ENCODE data around the gene SORBS1.

The SORBS1 gene

DNA sequence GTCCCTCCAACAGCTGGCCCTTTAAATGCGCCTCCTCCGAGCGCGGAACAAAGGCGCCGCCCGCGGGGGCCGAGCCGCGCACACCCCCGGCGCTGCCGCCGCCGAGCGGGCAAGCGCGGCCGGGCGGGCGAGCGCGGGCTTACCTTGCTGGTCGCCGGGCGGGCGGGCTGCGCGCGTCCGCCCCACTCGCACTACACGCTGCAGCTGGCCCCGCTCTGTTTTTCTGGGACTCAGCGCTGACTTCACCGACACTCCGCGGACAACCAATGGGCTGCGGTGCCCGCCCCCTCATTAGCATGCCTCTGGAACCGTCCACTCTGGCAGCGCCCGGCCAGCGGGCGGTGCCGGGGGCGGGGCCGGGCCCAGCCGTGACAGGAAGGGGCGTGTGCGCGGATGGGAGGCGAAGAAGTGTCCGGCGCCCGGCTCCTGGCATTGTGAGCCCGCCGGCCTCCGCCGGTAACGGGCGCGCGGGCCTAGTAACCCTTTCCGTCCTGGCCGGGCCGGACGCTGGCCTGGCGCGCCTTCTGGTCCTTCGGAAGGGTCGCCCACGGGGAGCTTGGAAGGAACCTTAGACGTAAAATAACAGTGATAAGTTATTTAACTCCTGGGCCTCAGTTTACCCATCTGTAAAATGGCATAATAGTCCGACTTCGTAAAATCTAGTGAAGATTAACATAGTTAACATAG is at the start of gene SORBS1:
Gene SORBS1 (minus strand): TSS at position 195 of the 687 bp plus-strand sequence. CDS start 120,236 bp downstream, outside the sequence.
- peak within 1 kb of the TSS; percentile 97 for H2AFZ ChIP-seq (ENCODE audit: low read length)
- peak; percentile 97 for DNase-seq

DNA sequence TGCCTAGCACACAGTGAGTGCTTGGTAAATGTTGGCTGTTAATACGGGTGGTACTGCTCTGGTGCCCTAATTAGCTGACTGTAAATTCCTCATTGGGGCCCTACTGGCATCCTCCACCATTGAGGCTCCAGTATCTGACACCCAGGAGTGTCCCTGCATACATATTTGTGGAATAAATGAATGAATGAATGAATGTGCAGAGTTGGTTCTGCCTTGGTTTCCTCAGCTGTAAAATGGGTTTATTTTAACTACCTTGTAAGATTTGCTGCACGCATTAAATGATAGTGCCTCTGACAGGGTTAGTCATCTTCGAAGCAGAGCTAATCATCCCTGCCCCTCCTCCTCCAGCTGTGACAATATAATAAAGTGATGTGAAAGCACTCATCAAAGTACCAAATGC is 49.6 kb upstream of the SORBS1 start:
- no peak for DNase-seq
- no peaks in the 10 kb centered on the region for H3K27me3 ChIP-seq (replicated peaks; ENCODE audit: insufficient read depth, low read length)
- H3K4me3 ChIP-seq (ENCODE audit: low read length), result no peak overlapping the region
- no peak overlapping the region for H2AFZ ChIP-seq (ENCODE audit: low read length)
- H3K9ac ChIP-seq (ENCODE audit: low read length), result no peak overlapping the region
- no peaks in the 10 kb centered on the region for H3K9me2 ChIP-seq (replicated peaks; ENCODE audit: insufficient read depth, low read length)
- no peaks in the 10 kb centered on the region for H4K20me1 ChIP-seq (ENCODE audit: insufficient read depth, low read length)
- H3K27ac ChIP-seq (ENCODE audit: low read length), result no peak overlapping the region
- no peaks in the 10 kb centered on the region; the same call in 1 of the 2 replicates for H3K36me3 ChIP-seq (replicated peaks; ENCODE audit: insufficient read depth, low read length)
- no peaks in the 10 kb centered on the region for H3K4me1 ChIP-seq (ENCODE audit: low read length)
- no peaks in the 10 kb centered on the region for H3K79me2 ChIP-seq (ENCODE audit: low read length)
- no peak overlapping the region for H3K4me2 ChIP-seq (ENCODE audit: low read depth, low read length)
- H3K9me3 ChIP-seq (replicated peaks; ENCODE audit: insufficient read depth, low read length), result no peaks in the 10 kb centered on the region
- TF ChIP-seq, protein P1, sequence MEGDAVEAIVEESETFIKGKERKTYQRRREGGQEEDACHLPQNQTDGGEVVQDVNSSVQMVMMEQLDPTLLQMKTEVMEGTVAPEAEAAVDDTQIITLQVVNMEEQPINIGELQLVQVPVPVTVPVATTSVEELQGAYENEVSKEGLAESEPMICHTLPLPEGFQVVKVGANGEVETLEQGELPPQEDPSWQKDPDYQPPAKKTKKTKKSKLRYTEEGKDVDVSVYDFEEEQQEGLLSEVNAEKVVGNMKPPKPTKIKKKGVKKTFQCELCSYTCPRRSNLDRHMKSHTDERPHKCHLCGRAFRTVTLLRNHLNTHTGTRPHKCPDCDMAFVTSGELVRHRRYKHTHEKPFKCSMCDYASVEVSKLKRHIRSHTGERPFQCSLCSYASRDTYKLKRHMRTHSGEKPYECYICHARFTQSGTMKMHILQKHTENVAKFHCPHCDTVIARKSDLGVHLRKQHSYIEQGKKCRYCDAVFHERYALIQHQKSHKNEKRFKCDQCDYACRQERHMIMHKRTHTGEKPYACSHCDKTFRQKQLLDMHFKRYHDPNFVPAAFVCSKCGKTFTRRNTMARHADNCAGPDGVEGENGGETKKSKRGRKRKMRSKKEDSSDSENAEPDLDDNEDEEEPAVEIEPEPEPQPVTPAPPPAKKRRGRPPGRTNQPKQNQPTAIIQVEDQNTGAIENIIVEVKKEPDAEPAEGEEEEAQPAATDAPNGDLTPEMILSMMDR (IDR thresholded peaks at IDR 0.05; ENCODE audit: low read length), result no peak
- TF ChIP-seq EZH2 (optimal IDR thresholded peaks at IDR 0.05; ENCODE audit: low read depth, low read length) (no peak), EZH2phosphoT487 (IDR thresholded peaks at IDR 0.05; ENCODE audit: low read length) (no peak)
- no peaks in the 10 kb centered on the region for H3F3A ChIP-seq (ENCODE audit: insufficient read depth, low read length)

More for the DNA sequence above, at the start of gene SORBS1:
- no peaks in the 10 kb centered on the region for H3K79me2 ChIP-seq (ENCODE audit: low read length)
- no peaks in the 10 kb centered on the region for H3K9me2 ChIP-seq (replicated peaks; ENCODE audit: insufficient read depth, low read length)
- H3K9me3 ChIP-seq (replicated peaks; ENCODE audit: insufficient read depth, low read length), result no peaks in the 10 kb centered on the region
- 0 out of 2 replicates have a peak, but pooled peaks cover 9% of the 10 kb centered on the region for H3K4me1 ChIP-seq (ENCODE audit: low read length)
- H4K20me1 ChIP-seq (ENCODE audit: insufficient read depth, low read length), result no peaks in the 10 kb centered on the region
- H3K4me2 ChIP-seq (ENCODE audit: low read depth, low read length), result peak within 1 kb of the TSS; percentile 97
- TF ChIP-seq, protein P1 (IDR thresholded peaks at IDR 0.05; ENCODE audit: low read length), result no peak
- TF ChIP-seq EZH2 (optimal IDR thresholded peaks at IDR 0.05; ENCODE audit: low read depth, low read length) (no peak), EZH2phosphoT487 (IDR thresholded peaks at IDR 0.05; ENCODE audit: low read length) (no peak)
- peak within 1 kb of the TSS; percentile 84 for H3K4me3 ChIP-seq (ENCODE audit: low read length)
- H3F3A ChIP-seq (ENCODE audit: insufficient read depth, low read length), result 0 out of 2 replicates have a peak, but pooled peaks cover 3% of the 10 kb centered on the region
- H3K36me3 ChIP-seq (replicated peaks; ENCODE audit: insufficient read depth, low read length), result no peaks in the 10 kb centered on the region
- no peaks in the 10 kb centered on the region for H3K27me3 ChIP-seq (replicated peaks; ENCODE audit: insufficient read depth, low read length)
- peak within 1 kb of the TSS; percentile 51; the same call in 1 of the 2 replicates for H3K27ac ChIP-seq (ENCODE audit: low read length)
- peak within 1 kb of the TSS; percentile 72 for H3K9ac ChIP-seq (ENCODE audit: low read length)

DNA sequence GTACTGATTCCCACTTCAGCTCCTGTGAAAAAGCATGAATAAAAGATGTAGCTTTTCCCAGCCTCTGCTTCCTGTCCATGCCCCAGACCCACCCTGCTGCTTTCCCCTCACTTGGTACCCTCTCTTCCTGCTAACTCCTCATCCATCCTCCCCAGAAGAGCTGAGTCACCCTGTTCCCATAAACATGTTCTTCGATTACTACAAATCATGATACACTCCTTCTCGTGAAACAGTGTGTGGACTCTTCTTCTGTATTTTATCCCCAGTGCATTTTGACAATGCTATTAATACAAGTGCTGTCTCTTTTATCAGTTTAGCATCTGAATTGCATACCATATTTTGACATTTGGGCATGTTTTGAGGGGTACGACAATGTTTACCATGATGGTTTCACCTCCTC is 45.8 kb upstream of the SORBS1 start:
- no peaks in the 10 kb centered on the region for H3K9me3 ChIP-seq (replicated peaks; ENCODE audit: insufficient read depth, low read length)
- TF ChIP-seq, protein P1 (IDR thresholded peaks at IDR 0.05; ENCODE audit: low read length), result no peak
- TF ChIP-seq EZH2 (optimal IDR thresholded peaks at IDR 0.05; ENCODE audit: low read depth, low read length) (no peak), EZH2phosphoT487 (IDR thresholded peaks at IDR 0.05; ENCODE audit: low read length) (no peak)
- no peak overlapping the region for H3K4me3 ChIP-seq (ENCODE audit: low read length)
- no peaks in the 10 kb centered on the region for H4K20me1 ChIP-seq (ENCODE audit: insufficient read depth, low read length)
- DNase-seq, result no peak
- H3K9ac ChIP-seq (ENCODE audit: low read length), result no peak overlapping the region
- no peaks in the 10 kb centered on the region; the same call in 1 of the 2 replicates for H3K36me3 ChIP-seq (replicated peaks; ENCODE audit: insufficient read depth, low read length)
- H3K9me2 ChIP-seq (replicated peaks; ENCODE audit: insufficient read depth, low read length), result no peaks in the 10 kb centered on the region
- H3K27me3 ChIP-seq (replicated peaks; ENCODE audit: insufficient read depth, low read length), result no peaks in the 10 kb centered on the region
- no peaks in the 10 kb centered on the region for H3F3A ChIP-seq (ENCODE audit: insufficient read depth, low read length)
- H3K4me2 ChIP-seq (ENCODE audit: low read depth, low read length), result no peak overlapping the region
- H2AFZ ChIP-seq (ENCODE audit: low read length), result no peak overlapping the region
- H3K4me1 ChIP-seq (ENCODE audit: low read length), result no peaks in the 10 kb centered on the region
- H3K27ac ChIP-seq (ENCODE audit: low read length), result no peak overlapping the region
- no peaks in the 10 kb centered on the region for H3K79me2 ChIP-seq (ENCODE audit: low read length)
